NCI-H2196 (cell line): ENCODE results near the gene FHIT.

Experiments used
- DNase-seq: peaks from one replicate; lab custom pipeline; 2025; ENCODE audit not compliant: unreplicated experiment; lab: John Stamatoyannopoulos, UW

Gene FHIT

DNA sequence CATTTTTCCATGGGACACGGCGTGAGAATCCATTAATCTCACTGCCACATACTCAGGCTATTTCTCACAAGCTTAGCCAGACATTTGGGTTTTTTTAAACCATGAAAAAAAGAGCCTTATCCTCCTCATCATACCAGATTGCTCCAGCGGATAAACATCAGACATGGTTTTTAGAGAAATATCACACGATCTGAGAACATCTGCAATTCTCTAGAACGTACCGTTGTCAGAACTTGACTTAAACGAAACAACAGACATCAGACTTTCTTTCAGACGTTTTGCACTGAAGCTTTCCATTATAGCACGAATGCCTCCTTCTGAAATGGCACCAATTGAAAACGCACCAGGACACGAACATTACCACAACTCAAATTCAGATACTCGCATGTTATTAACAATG, 1457.3 kb downstream of the FHIT start:
- no peak for DNase-seq

DNA sequence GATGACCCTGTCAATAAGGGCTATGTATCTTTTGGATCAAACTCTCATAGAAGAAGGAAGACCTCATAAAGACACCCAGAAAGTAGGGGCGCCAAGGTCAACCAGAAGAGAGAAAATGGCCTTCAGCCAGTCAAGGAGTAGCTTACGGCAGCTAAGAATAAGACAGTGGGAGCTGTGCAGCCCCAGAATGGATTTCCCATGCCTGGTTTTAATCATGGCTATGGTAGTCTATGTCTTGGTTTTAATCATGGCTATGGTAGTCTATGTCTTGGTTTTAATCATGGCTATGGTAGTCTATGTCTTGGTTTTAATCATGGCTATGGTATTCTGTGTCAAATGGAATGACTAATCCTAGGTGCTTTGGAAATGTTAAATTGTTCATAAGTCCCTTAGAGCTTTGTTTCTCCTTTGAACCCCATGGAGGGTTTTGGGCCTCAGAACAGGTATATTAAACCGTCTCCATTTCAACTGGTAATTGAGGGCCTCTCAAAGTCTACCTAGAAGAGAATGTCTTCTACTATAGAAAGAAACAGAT, 1459.4 kb downstream of the FHIT start:
- DNase-seq, result no peak

DNA sequence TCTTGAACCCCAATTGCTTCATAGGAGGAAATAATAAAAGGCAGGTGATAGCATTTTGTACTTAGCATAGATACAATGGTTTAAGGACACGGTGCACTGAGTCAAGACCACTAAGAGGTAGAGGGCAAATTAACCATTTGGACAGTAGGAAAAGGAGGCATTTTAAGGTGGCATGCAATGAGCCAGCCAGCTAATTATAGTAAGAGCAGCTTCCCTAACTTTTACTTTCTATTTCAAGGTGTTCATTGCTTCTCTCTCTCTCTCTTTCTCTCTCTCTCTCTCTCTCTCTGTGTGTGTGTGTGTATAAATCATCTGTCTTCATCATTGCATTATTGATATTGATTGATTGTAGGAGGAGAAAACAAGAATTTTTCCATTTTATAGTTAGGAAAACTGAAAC, 1461.0 kb downstream of the FHIT start:
- no peak for DNase-seq

DNA sequence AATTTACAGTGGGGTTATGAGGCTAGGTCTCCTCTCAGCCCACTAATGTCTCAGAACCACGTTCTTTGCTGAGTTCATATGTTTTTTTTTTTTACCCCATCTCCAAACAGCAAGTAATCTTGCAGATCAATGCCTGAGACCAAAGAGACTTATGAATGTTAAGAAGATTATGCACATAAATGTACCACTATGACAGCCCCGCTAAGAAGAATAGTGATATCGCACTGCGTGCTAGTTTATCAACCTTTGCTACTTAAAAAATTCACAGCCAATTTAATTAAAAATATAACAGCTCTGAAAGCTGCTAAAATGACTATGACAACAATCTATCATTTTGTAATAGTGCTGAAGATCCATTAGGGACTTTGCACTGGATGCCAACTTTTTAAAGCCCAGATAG, 1462.5 kb downstream of the FHIT start:
- DNase-seq, result no peak

DNA sequence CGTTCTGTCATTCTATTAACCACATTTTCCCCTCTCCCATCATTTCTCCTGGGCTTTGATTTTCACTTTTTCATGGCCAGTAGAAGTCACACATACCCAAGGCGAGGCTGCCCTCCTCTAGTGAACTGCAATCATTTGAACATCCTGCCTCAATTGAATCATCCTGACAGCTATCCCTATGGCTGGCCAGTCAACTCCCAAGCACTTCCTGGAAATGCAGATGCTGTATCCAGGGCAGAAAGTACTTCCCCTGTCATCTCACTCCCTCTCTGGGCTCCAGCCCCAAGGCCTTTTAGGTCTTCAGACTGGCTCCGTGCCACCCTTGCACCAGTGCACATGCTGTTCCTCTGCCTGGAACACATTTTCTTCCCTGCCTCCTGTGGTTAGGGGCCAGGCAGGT, 1463.1 kb downstream of the FHIT start:
- no peak for DNase-seq

DNA sequence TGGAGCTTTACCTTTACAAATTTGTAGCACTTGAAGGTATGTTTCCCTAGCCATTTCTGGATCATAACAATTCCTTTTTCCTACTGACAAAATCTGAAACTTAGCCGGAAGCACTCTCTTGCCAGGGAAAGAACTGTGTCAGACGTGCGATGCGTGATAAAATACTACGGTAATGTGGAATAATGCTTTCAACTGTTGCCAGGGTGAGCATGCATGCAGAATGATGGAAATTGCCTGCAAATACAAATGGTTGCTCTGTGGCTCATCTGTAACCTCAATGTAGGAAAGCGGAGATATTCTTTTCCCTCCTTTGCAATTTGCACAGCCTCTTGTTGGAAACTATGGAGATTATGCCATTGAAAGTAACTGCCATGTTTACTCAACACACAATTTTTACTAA, 1464.9 kb downstream of the FHIT start:
- no peak for DNase-seq

DNA sequence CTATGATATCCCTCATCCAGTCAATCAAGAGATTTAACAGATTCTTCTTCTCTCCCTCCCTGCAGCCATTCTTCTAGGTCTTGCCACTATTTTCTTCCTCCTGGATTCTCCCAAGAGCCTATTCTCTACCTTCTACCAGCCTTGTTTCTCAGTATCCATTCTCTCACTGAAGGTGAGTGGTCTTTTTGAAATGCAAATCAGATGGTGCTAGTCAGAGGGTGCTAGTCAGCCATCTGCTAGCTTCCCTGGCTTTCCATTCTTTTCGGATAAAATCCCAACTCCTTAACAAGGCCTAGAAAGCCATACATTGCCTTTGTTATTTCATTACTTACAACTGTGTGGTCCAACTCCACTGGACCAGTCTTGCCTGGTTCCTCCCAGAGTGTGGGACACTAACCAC, 1467.1 kb downstream of the FHIT start:
- DNase-seq, result no peak

DNA sequence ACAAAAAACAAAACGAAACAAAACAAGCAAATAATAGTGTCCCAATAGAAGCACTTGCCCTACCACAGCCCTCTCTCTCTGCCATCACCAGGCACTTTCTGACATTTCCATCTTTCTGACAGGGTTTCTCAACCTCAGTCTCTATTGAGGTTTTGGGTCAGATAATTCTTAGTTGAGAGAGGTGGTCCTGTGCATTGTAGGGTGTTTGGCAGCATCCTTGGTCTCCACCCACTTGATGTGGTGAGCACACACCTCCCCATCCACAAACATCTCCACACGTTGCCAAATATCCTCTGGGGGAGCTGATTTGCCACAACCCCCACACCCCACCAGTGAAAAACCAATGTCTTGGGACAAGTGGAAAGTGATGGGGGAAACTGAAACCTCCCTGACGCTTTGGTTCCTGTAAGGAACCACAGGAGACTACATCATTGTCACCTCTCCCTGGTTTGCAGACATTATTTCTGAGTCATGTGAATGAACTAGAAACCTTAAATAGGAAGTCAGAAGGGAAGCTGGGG, 1467.7 kb downstream of the FHIT start:
- DNase-seq, result no peak

DNA sequence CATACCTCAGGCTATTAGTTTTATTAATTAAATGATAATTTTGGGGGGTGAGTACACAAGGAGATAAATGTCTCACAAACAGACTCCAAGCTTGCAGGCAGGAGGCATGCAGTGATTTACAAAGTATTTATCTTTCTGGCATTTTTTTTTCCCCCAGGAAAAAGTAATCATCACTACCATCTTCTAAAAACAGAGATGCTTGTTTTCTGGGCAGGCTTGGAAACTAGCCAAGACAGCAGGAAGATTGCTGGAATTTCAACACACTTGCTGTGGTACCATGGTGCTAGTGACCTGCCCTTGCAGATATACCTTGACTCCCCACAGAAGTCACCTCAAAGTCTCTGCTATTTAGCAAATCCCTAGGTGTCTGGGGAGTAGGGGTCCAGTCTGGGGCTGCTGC, 1468.6 kb downstream of the FHIT start:
- no peak for DNase-seq

DNA sequence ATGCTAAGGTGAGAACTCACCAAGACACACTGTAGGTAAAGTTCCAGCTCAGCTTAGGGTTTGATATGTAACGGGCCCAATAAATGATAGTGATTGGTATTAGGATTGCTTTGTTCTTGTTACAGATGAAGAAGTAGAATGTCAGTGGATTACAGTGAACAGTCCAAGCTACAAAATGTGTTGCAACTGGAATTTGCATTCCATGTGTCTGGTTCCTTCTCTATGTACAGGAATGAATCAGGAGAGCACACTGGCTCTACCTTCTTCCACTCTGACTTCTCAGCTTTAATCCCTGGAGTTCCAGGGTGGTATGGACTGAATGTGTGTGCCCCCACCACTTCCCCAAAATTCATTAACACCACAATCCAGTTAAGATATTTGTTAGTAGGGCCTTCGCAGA, 1471.0 kb downstream of the FHIT start:
- DNase-seq, result no peak

DNA sequence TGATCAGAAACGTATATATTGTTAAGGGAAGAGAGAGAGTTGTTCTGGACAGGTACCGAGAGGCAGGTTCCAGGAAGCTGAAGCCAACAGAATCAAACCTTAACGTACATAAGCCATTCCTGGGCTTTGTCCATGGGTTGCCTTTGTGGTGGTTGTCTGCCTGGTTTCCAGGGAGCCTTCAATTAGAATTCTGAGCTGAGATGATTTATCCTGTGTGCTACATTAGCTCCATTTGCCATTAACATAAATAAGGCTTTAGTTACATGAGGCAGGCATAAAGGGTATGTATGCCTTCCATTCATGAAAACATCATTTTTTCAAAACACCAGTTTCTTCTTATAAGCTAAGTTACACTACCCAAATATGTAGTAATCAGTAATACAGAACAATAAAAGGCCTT, 1472.0 kb downstream of the FHIT start:
- DNase-seq, result no peak

DNA sequence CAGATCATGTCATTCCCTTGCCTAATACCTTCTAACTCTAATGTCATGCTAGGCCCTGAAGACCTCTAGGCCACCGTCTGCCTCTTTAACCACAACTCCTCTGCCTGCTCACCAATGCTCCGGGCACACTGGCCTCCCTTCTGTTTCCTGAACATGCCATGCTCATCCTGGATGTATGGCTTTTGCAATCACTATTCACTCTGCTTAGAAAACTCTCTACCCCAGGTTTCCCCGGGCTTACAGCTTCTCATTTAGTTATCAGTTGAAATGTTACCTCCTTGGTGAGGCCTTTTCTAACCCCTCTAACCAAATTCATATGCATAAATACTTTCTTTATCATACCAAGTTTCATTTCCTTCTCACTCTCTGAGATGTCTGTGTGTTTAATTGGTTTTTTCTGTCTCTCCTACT, 1473.6 kb downstream of the FHIT start:
- DNase-seq, result no peak

DNA sequence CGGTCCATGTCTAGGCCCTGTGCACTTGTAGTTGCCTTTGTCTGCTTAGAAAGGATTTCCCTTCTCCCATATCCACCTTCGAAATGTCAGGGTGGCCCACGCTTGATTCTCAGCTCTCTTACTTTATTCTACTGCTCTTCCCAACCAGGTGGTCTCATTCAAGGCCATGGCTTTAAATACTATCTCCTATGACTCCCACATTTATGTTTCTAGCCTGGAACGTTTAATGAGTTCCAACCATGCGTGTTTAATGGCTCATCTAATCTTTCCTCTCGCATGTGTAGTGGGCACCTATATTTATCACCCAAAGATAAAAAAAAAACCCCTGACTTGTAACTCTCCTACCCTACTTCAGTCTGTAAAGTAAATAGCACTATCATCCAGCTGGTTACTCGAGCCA, 1474.2 kb downstream of the FHIT start:
- DNase-seq, result no peak

DNA sequence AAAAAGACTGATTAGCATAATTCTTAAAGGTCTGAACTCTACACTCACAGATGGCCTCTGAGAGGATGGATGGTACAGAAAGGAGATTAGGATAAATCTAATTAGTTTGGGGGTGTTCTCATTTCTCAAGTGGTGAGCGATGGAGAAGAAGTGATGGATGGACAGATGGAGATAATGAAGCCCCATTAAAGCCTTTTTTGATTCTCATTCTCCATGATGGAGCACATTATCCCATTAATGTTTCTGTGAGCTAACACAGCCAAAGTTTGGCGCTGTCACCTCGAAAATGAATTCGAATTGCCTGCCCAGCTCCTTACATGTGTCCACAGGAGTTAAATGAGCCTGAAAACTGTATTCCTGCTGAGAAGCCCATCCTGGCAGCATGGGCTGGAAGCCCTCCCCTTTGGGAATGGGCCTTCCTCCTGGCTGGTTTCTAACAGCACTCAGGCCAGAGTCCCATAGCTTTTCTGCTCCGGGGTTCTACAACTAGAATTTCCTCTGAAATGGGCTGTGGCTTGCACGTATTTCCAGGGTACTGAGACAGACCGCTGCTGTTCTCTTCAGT, 1475.4 kb downstream of the FHIT start:
- no peak for DNase-seq

DNA sequence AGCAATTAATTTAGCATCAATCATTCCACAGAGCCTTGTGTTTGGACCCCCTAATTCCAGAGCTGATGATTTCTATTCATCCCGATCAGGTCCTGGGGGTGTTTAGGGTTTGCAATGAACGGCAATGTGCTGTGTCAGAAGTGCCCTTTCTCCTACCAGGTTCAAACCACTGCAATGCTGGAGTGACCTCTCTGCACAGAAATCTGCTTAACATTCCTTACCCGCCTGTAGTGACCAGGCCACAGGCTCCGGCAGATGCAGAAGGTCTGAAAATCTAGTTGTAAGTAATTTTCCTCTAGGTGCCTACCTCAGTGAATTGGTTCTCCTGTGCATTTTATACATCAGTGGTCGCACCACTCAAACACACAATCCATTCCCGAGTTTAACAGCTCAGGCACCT, 1476.1 kb downstream of the FHIT start:
- no peak for DNase-seq

DNA sequence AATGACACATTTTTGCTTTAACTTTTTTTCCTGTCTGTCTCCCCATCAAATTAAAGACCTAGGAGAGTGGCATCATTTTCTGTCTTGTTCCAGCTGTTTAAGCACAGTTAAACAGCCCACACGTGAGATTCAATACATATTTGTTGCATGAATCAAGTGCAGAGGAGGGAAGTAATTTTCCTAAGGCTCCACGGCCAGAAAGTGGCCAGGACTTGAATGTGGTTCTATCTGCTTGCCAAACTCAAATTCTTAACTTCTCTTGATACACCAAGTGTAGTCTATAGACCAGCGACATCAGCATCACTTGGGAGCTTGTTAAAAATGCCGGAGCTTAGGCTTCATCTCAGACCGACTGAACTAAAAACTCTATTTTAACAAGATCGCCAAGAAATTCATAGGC, 1476.6 kb downstream of the FHIT start:
- DNase-seq, result no peak

DNA sequence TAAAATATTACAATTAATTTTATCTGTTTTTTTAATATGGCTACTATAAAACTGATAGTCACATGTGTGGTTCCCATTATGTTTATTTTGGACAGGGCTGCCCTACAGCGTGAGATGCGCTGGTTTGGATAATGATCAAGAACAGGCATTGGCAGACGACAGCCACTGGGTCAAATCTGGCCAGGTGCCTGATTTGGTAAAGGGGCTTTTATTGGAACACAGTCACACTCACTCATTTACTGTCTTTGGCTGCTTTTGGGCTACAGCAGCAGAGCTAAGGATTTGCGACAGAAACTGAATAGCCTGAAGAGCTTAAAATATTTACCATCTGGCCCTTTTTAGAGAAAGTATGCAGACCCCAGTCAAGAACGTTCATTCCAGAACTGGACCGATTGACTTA, 1477.3 kb downstream of the FHIT start:
- no peak for DNase-seq

DNA sequence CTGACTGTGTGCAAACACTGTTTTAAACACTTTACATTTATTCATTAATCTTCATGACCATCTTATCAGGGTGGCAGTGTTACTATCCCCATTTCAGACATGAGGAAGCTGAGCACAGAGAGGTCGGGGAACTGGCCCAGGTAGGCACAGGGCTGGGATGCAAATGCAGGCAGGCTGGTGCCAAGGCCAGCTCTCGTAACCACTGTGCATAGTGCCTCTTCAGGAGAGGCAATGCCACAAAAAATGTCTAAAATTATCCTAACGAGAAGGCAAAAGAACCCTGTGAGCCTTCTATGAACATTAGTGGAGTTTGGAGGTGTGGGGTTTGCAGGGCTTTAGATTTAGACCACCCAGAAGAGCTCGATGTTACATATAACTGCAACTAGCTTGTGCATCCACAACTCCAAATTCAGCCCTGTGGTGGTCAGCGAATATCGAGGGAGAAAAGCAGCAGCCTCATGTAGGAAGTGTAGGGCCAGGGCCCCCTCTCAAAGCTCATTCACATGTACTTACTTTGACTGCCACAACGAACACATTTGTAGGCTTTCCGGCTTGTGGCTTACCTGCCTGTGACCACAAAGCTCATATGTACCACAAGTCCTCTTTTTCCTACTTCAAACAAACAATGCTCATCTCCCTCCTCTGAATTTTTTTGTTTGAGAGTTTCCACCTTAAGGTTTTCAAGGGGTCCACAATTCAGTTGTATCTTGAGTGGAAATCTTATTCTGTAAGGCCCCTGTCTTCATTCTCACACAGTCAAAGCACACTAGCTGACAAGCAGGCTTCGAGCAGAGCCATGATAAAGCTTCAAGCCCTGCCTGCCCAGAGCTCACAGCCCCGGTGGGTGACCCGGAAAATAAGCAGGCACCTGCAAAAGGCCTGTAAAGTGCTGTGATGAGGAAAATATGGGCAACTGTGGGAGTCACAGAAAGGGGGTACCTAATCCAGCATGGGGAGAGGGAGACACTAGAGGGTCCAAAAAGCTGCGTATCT, 1478.5 kb downstream of the FHIT start:
- DNase-seq, result no peak

DNA sequence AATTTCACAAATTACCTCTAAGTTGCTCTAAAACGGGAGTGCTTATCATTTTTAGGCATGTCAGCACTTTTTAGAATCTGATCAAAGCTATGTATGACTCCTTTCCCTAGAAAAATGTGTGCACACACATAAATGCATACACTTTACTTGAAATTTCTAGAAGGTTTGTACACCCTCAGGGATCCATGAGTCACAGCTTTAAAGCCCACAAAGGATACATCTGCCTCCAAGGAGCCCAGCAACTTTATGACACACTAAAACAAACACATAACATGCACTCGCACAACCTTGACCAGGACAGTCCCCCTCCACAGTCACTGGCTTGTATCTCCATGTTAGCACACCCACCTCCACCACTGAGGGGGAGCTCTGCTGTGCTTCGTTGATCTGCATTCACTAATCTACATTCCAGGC, 1479.5 kb downstream of the FHIT start:
- DNase-seq, result no peak

DNA sequence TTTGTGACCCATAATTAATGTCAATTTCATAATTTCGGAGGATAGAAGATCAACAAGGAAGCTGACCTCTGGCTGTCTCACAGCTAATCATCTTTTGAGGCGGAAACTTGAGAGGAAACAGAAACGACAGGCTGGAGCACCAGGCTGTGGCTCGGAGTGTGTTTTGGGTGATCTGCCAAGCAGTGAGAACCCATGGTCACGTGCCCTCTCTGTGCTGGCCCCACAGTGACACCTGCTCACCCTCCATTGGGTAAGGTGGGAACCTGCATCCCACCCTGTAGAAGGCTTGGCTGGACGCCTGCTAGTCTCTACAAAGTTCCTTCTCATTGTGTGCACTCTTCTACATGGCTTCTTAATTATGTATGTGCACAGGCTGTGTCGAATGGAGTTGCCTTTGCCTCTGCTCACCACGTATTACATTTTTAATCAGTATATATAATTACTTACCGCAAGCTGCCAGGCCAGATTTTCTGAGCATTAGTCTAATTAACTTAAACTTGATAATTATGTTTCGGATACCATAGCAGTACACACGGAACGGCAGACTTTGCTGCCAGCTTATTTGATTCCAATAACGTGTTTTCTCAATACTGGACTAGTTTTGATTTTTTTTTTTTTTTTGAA, 1482.0 kb downstream of the FHIT start:
- DNase-seq, result no peak

DNA sequence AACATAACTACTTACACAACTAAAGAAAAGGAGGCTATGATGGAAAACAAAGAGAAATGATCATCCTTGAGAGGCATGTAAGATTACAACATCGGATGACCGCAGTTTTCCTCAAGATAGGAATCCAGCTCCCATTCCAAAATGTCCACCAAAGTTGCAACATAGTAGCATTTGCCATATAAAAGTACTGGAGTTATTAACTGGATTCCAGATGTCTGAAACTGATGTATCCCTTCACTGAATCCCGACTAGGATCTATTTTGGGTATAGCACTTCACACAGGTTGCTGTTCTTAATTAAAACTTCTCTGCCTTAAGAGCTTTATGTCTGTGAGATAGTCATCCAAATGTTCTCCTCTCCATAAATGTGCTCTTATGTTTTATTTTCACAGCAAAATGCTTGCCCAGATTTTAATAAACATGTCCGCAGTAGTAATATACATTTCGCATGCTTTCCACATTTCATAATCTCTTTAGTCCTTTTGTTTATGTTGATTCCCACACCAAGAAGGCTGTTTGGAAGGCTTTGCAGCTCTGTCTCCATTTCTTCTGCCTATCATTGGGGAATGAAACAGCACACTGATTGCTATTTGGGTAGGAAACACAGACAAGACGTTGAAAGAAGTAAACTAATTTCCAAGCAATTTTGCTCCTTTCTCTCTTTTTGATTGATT, 1484.9 kb downstream of the FHIT start:
- DNase-seq, result no peak
